Liver (tissue), 9 donors: Measurements from ENCODE around the gene NIM1K. TPM values are rescaled to one million over a fixed set of nuclear protein-coding genes. Genes with fewer than 3 reads are reported as not detected.

Source experiments
- DNase-seq: peaks from one replicate; pipeline ENCODE4 v3.0.0-alpha.2; 2017; ENCODE audit warnings: low spot score
- H3K27ac ChIP-seq, 2 donors: one replicate each; pipeline ENCODE4 v1.7.0; 2013; ENCODE audit warnings: inconsistent platforms in 2 of 2, low read length in 2 of 2, control low read depth in 1 of 2, low read depth in 1 of 2, mild to moderate bottlenecking in 1 of 2
- H3K27me3 ChIP-seq, 4 donors: one replicate each; pipeline versions ENCODE4 v1.6.1 to v1.7.0; 2013; ENCODE audit warnings: low read length in 3 of 4, inconsistent platforms in 1 of 4, mild to moderate bottlenecking in 1 of 4, moderate library complexity in 1 of 4; ENCODE audit not compliant: control insufficient read depth in 4 of 4, insufficient read depth in 4 of 4
- H3K36me3 ChIP-seq, 4 donors: one replicate each; pipeline versions ENCODE4 v1.6.1 to v1.7.0; 2013; ENCODE audit warnings: low read length in 3 of 4, mild to moderate bottlenecking in 3 of 4, low read depth in 1 of 4, moderate library complexity in 1 of 4; ENCODE audit not compliant: control insufficient read depth in 4 of 4, insufficient read depth in 3 of 4
- H3K4me1 ChIP-seq, 4 donors: one replicate each; pipeline versions ENCODE4 v1.6.1 to v1.7.0; 2013; ENCODE audit warnings: low read length in 3 of 4, mild to moderate bottlenecking in 3 of 4, moderate library complexity in 1 of 4; ENCODE audit not compliant: control insufficient read depth in 4 of 4, insufficient read depth in 4 of 4
- H3K4me3 ChIP-seq, 3 donors: one replicate each; pipeline versions ENCODE4 v1.6.1 to v1.7.0; 2013; ENCODE audit warnings: low read length in 3 of 3, control low read depth in 1 of 3, low read depth in 1 of 3, mild to moderate bottlenecking in 1 of 3
- H3K9ac ChIP-seq, 2 donors: one replicate each; pipeline ENCODE4 v1.7.0; 2013; ENCODE audit warnings: low read length in 2 of 2, mild to moderate bottlenecking in 2 of 2, moderate library complexity in 2 of 2, control low read depth in 1 of 2, low read depth in 1 of 2
- H3K9me3 ChIP-seq, 4 donors: one replicate each; pipeline versions ENCODE4 v1.6.1 to v1.7.0; 2013; ENCODE audit warnings: low read length in 3 of 4; ENCODE audit not compliant: control insufficient read depth in 4 of 4
- ATF3 ChIP-seq: IDR thresholded peaks from 2 replicates; pipeline ENCODE4 v1.6.1; 2016; ENCODE audit warnings: antibody characterized with exemption
- CTCF ChIP-seq: fragments of 150-350 bp; IDR thresholded peaks from 2 replicates; pipeline ENCODE4 v1.5.1; 2017; ENCODE audit warnings: improper control_type of control experiment, low read depth, low read length; ENCODE audit not compliant: missing input control
- EGR1 ChIP-seq, 2 donors: IDR thresholded peaks; 2 replicates each; pipeline ENCODE4 v1.6.1; 2016 to 2018; ENCODE audit warnings: antibody characterized with exemption in 2 of 2, low read depth in 2 of 2
- FOXA1 ChIP-seq: IDR thresholded peaks from 2 replicates; pipeline ENCODE4 v1.6.1; 2016; ENCODE audit warnings: antibody characterized with exemption
- FOXA2 ChIP-seq: IDR thresholded peaks from 2 replicates; pipeline ENCODE4 v1.6.1; 2016; ENCODE audit warnings: antibody characterized with exemption
- HNF4A ChIP-seq, 2 donors: conservative IDR thresholded peaks; 2 replicates each; pipeline ENCODE4 v1.6.1; 2016; ENCODE audit warnings: antibody characterized with exemption in 2 of 2, mild to moderate bottlenecking in 2 of 2
- HNF4G ChIP-seq: IDR thresholded peaks from 2 replicates; pipeline ENCODE4 v1.6.1; 2016; ENCODE audit warnings: antibody characterized with exemption
- JUND ChIP-seq, 2 donors: IDR thresholded peaks; 2 replicates each; pipeline ENCODE4 v1.6.1; 2016; ENCODE audit warnings: antibody characterized with exemption in 2 of 2
- MAX ChIP-seq: IDR thresholded peaks from 2 replicates; pipeline ENCODE4 v1.6.1; 2016; ENCODE audit warnings: antibody characterized with exemption
- RAD21 ChIP-seq, 2 donors: IDR thresholded peaks; 2 replicates each; pipeline ENCODE4 v1.6.1; 2016; ENCODE audit warnings: antibody characterized with exemption in 2 of 2, mild to moderate bottlenecking in 2 of 2
- REST ChIP-seq: IDR thresholded peaks from 2 replicates; pipeline ENCODE4 v1.6.1; 2016; ENCODE audit warnings: antibody characterized with exemption, mild to moderate bottlenecking
- RXRA ChIP-seq, 2 donors: IDR thresholded peaks; 2 replicates each; pipeline ENCODE4 v1.6.1; 2017 to 2018; ENCODE audit warnings: antibody characterized with exemption in 2 of 2, mild to moderate bottlenecking in 1 of 2
- SP1 ChIP-seq: IDR thresholded peaks from 2 replicates; pipeline ENCODE4 v1.6.1; 2018; ENCODE audit warnings: antibody characterized with exemption, mild to moderate bottlenecking
- YY1 ChIP-seq: IDR thresholded peaks from 2 replicates; pipeline ENCODE4 v1.6.1; 2016; ENCODE audit warnings: antibody characterized with exemption, mild to moderate bottlenecking
- WGBS: extraction: QIAGEN DNeasy Blood & Tissue Kit; methylation state at CpG from one replicate; pipeline ENCODE4 v1.1.7; 2013; 5-methylcytosine and 5-hydroxymethylcytosine counted together
- polyA plus RNA-seq, 2 donors: library from polyadenylated mRNA; stranded (reverse) in 1 of 2; unstranded in 1 of 2; fragments of 200-250 nt in 1 of 2; fragments of >200 nt in 1 of 2; fragmentation: Nextera tagmentation in 1 of 2; extraction: Ambion mirVana in 1 of 2; gene quantifications; one replicate each; pipeline versions ENCODE4 v1.2.1 to v1.2.3, GENCODE V29; 2013 to 2015
- total RNA-seq, 2 donors: library from RNA; depleted of rRNA; stranded (reverse); fragments of >200 nt; gene quantifications; one replicate each; pipeline ENCODE4 v1.2.3, GENCODE V29; 2014
- donor health status: healthy.
- donor health status: healthy.
- donor health status: healthy.
- donor health status: healthy.
- donor health status: healthy.

NIM1K gene
- total and polyA plus RNA-seq, 4 donors = 0.07 to 0.15 TPM; not detected in 2

GRCh38 chr5:43155394-43156096 lies 36.5 kb upstream of the NIM1K start:
- no peaks in the 10 kb centered on the region for H3K9me3 ChIP-seq
- DNase-seq = no peak
- WGBS = 89% methylated on average over 4 of the region's 4 CpGs
- TF ChIP-seq CTCF = no peak
- no peak for TF ChIP-seq HNF4A (conservative IDR thresholded peaks at IDR 0.05)
- TF ChIP-seq JUND (IDR thresholded peaks at IDR 0.05) = no peak
- TF ChIP-seq ATF3 = no peak
- TF ChIP-seq RAD21 (IDR thresholded peaks at IDR 0.05) = no peak
- TF ChIP-seq HNF4G = no peak
- no peak for TF ChIP-seq FOXA1
- no peak for TF ChIP-seq REST
- TF ChIP-seq SP1 = no peak
- no peak for TF ChIP-seq RXRA (IDR thresholded peaks at IDR 0.05)
- no peak for TF ChIP-seq FOXA2
- no peak overlapping the region for H3K27ac ChIP-seq
- H3K4me1 ChIP-seq = no peaks in the 10 kb centered on the region
- no peak overlapping the region for H3K4me3 ChIP-seq
- no peaks in the 10 kb centered on the region for H3K27me3 ChIP-seq
- peaks cover 0 to 3% (median under 1%) of the 10 kb centered on the region in 4 donors for H3K36me3 ChIP-seq
- no peak overlapping the region for H3K9ac ChIP-seq

- Histone ChIP-seq H3K9ac (no peak overlapping the region), H3K4me3 (no peak overlapping the region), H3K36me3 (peaks cover 2 to 6% (median 4%) of the 10 kb centered on the region in 4 donors), H3K27ac (no peak overlapping the region), H3K9me3 (no peaks in the 10 kb centered on the region), H3K27me3 (no peaks in the 10 kb centered on the region), H3K4me1 (no peaks in the 10 kb centered on the region)
- 88% methylated on average over 6 of the region's 6 CpGs for WGBS
- no peak for DNase-seq
- no peak for TF ChIP-seq YY1
These were observed 35.6 kb upstream of the NIM1K start for GRCh38 chr5:43156388-43156787.

GRCh38 chr5:43157068-43157467 lies 35.0 kb upstream of the NIM1K start:
- Histone ChIP-seq H3K9ac (no peak overlapping the region), H3K4me3 (no peak overlapping the region), H3K27me3 (no peaks in the 10 kb centered on the region), H3K9me3 (no peaks in the 10 kb centered on the region), H3K27ac (no peak overlapping the region), H3K36me3 (peaks cover 2 to 12% (median 10%) of the 10 kb centered on the region in 4 donors), H3K4me1 (no peaks in the 10 kb centered on the region)
- whole genome bisulfite sequencing = 95% methylated on average over 3 of the region's 3 CpGs
- DNase-seq = no peak
- TF ChIP-seq JUND (IDR thresholded peaks at IDR 0.05) = no peak
- TF ChIP-seq EGR1 (IDR thresholded peaks at IDR 0.05; ENCODE audit: low read depth in 2 of 2) = no peak
- no peak for TF ChIP-seq FOXA2
- TF ChIP-seq CTCF = no peak
- no peak for TF ChIP-seq ATF3
- no peak for TF ChIP-seq REST
- no peak for TF ChIP-seq HNF4A (conservative IDR thresholded peaks at IDR 0.05)
- no peak for TF ChIP-seq HNF4G
- TF ChIP-seq MAX = no peak
